GM18520 (cell line): Measurements from ENCODE around the gene RAB13.

ENCODE experiments used
- ATAC-seq: cut with Tn5 transposase; IDR thresholded peaks from one replicate; pipeline ENCODE4 v1.9.1; 2021; ENCODE audit not compliant: unreplicated experiment

The RAB13 gene

DNA sequence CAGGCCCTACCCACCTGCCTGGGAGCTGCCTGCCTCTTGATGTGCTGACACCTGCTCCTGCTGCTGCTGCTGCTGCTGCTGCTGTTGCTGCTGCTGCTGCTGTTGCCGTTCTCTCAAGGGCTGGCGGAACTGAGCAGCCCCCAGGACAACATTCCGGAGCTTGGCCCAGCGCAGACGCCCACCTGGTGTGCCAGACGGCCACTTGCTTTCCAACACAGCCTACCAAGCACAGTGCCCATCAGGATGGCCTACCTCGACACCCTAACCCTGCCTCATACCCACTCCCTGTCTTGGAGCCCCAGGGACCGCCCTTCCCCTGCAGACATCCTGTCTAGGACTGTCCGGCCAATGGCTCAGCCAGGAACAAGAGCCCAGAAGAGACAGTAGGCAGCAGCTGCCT, 51.4 kb downstream of the RAB13 start:
- no peak for ATAC-seq

DNA sequence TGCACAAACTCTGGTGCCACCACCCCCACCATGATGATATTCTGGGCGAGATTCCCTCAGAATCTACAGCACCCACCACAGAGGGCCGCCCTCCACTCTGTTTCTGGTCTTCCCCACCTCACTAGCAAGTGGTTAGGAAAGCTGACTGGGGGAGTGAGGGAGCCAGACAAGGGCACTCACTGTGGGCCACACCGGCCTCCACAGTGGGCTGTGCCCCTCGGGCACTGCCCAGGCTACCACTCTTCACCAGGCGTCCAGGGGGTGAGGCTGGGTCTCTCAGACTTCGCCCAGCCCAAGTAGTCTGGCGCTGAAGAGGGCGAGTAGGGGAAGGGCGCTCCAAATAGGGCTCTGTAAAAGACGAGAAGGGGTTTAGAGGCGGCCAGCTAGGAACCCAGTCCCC, 52.2 kb downstream of the RAB13 start:
- no peak for ATAC-seq

DNA sequence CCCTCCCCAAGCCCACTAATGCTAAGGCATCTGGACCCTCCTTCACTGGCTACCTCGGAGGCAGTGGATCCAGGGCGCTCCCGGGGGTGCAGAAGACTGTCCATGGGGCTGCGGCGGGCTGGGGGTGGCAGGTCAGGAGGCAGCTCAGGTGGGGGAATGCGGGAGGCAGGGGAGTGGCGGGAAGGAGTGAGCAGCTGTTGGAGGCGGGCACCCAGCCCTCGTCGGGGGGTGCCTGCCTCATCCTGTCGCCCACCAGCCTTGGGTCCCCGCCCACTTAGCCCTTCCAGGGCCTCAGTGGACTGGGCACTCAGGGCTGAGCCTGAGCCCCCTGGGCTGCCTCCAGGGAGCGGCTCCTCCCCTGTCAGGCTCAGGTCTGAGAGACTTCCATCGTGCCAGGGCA, 52.7 kb downstream of the RAB13 start:
- no peak for ATAC-seq

DNA sequence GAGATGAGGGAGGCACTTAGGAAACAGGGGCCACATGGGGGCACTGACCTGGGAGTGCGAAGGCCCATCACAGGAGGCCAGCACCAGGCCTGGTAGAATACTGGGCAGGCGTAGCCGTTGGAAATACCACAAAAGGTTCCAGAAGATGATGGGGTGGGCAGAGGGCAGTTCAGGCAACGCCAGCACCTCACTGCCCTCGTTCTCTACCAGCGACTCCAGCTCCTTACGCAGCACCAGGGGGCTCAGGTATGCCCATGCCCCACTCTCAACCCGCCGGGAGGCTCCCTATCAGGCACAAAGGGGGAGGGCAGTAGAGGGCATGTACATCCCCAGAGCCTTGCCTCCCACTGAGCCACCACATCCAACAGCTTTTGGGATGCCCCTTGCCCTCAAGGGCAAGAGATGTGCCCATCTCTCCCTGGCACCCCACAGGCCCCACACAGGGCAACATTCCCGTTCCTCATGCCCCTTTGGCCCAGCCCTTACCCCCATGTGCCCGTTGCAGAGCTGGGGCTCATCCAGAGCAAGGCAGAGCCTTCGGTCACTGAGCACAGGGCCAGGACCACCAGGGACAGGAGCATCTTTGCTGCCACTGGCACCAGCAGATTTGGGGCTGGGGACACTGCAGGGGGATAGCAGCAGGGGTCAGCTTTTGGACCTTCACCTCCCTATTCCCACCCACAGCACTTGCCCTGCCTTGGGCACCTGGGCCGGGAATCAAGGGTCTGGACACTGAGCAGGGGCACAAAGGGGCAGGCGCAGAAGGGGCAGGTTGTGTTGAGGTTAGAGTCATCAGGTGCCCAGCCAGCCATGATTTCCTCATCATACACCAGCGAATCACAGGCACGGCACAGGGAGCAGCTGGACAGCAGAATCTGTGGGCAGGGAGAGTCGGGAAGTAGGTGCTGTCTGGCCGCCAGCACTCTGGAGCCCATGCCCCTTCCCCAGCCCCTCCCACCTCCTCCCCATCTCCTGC, 53.7 kb downstream of the RAB13 start:
- no peak for ATAC-seq
